ENCODE measurements around the gene SNX14.

Gene SNX14

GRCh38 chr6:85620308-85620707 is 26.6 kb upstream of the SNX14 start:
- TF ChIP-seq NFIC (IDR thresholded peaks at IDR 0.05) (no peak), MAX (IDR thresholded peaks at IDR 0.05) (no peak), TAF1 (IDR thresholded peaks at IDR 0.05; ENCODE audit: low read depth) (no peak), ZBTB7A (IDR thresholded peaks at IDR 0.05; ENCODE audit: low read depth) (no peak), TCF12 (IDR thresholded peaks at IDR 0.05; ENCODE audit: low read depth) (no peak), USF1 (IDR thresholded peaks at IDR 0.05) (no peak), RAD21 (IDR thresholded peaks at IDR 0.05; ENCODE audit: low read depth) (no peak), YY1 (IDR thresholded peaks at IDR 0.05; ENCODE audit: low read depth) (no peak), TEAD4 (IDR thresholded peaks at IDR 0.05) (no peak), EP300 (IDR thresholded peaks at IDR 0.05; ENCODE audit: borderline replicate concordance) (no peak), FOXM1 (IDR thresholded peaks at IDR 0.05; ENCODE audit: borderline replicate concordance, low read depth) (no peak), EGR1 (IDR thresholded peaks at IDR 0.05) (no peak), CREB1 (IDR thresholded peaks at IDR 0.05; ENCODE audit: low read depth) (no peak), CEBPB (IDR thresholded peaks at IDR 0.05) (no peak), REST (IDR thresholded peaks at IDR 0.05; ENCODE audit: low read depth) (no peak)

- no peak for TF ChIP-seq MAX (IDR thresholded peaks at IDR 0.05)
- no peak for TF ChIP-seq EGR1 (IDR thresholded peaks at IDR 0.05)
- no peak for TF ChIP-seq ZBTB7A (IDR thresholded peaks at IDR 0.05; ENCODE audit: low read depth)
- no peak for TF ChIP-seq FOXM1 (IDR thresholded peaks at IDR 0.05; ENCODE audit: borderline replicate concordance, low read depth)
- no peak for TF ChIP-seq USF1 (IDR thresholded peaks at IDR 0.05)
- no peak for TF ChIP-seq TEAD4 (IDR thresholded peaks at IDR 0.05)
- no peak for TF ChIP-seq REST (IDR thresholded peaks at IDR 0.05; ENCODE audit: low read depth)
- no peak for TF ChIP-seq TAF1 (IDR thresholded peaks at IDR 0.05; ENCODE audit: low read depth)
- no peak for TF ChIP-seq RAD21 (IDR thresholded peaks at IDR 0.05; ENCODE audit: low read depth)
- TF ChIP-seq TCF12 (IDR thresholded peaks at IDR 0.05; ENCODE audit: low read depth) = no peak
- TF ChIP-seq YY1 (IDR thresholded peaks at IDR 0.05; ENCODE audit: low read depth) = no peak
- no peak for TF ChIP-seq NFIC (IDR thresholded peaks at IDR 0.05)
- no peak for TF ChIP-seq EP300 (IDR thresholded peaks at IDR 0.05; ENCODE audit: borderline replicate concordance)
- TF ChIP-seq CREB1 (IDR thresholded peaks at IDR 0.05; ENCODE audit: low read depth) = no peak
These were observed 21.1 kb upstream of the SNX14 start for GRCh38 chr6:85614780-85615179.

GRCh38 chr6:85612690-85613474 is 19.2 kb upstream of the SNX14 start:
- TF ChIP-seq YY1 (IDR thresholded peaks at IDR 0.05; ENCODE audit: low read depth) = no peak
- no peak for TF ChIP-seq NFIC (IDR thresholded peaks at IDR 0.05)
- no peak for TF ChIP-seq REST (IDR thresholded peaks at IDR 0.05; ENCODE audit: low read depth)
- TF ChIP-seq EGR1 (IDR thresholded peaks at IDR 0.05) = no peak
- no peak for TF ChIP-seq ZBTB7A (IDR thresholded peaks at IDR 0.05; ENCODE audit: low read depth)
- no peak for TF ChIP-seq CEBPB (IDR thresholded peaks at IDR 0.05)
- no peak for TF ChIP-seq FOXM1 (IDR thresholded peaks at IDR 0.05; ENCODE audit: borderline replicate concordance, low read depth)
- TF ChIP-seq USF1 (IDR thresholded peaks at IDR 0.05) = no peak

Data from Ishikawa (cell line).